Gastroesophageal sphincter (tissue), 4 donors: ENCODE measurements around the gene LPAR5. TPM values are rescaled to one million over a fixed set of nuclear protein-coding genes. Genes with fewer than 3 reads are reported as not detected.

Experiments used
- ATAC-seq: fragments of 150-250 bp; one replicate; pipeline ENCODE4 v1.9.1; 2016; ENCODE audit warnings: mild to moderate bottlenecking, moderate library complexity
- H3K27ac ChIP-seq, 4 donors: fragments of 200-600 bp; sonication (generic) in 3 of 4; 1 replicate in 3 of 4; 2 replicates in 1 of 4; pipeline ENCODE4 v1.5.1; 2016 to 2019
- H3K27me3 ChIP-seq: fragments of 200-600 bp; sonication (generic); one replicate; pipeline ENCODE4 v1.5.1; 2019
- H3K36me3 ChIP-seq, 2 donors: fragments of 200-600 bp; sonication (generic); one replicate each; pipeline ENCODE4 v1.5.1; 2019; ENCODE audit warnings: control low read depth in 1 of 2
- H3K4me1 ChIP-seq, 3 donors: fragments of 200-600 bp; sonication (generic); 1 replicate in 2 of 3; 2 replicates in 1 of 3; pipeline ENCODE4 v1.5.1; 2016 to 2019; ENCODE audit warnings: control low read depth in 2 of 3
- H3K4me3 ChIP-seq, 2 donors: fragments of 200-600 bp; sonication (generic); one replicate each; pipeline ENCODE4 v1.5.1; 2019; ENCODE audit warnings: mild to moderate bottlenecking in 1 of 2, moderate library complexity in 1 of 2
- H3K9me3 ChIP-seq, 3 donors: fragments of 200-600 bp; sonication (generic); one replicate each; pipeline ENCODE4 v1.5.1; 2017 to 2019; ENCODE audit warnings: control low read depth in 2 of 3
- EP300 ChIP-seq: sonication (generic); formaldehyde crosslinking; IDR thresholded peaks from one replicate; pipeline ENCODE4 v1.6.1; 2017; ENCODE audit warnings: antibody characterized with exemption, mild to moderate bottlenecking
- POLR2A ChIP-seq, 2 donors: fragments of 450-650 bp; IDR thresholded peaks; one replicate each; pipeline ENCODE4 v1.6.1; 2017; ENCODE audit warnings: antibody characterized with exemption in 2 of 2, mild to moderate bottlenecking in 2 of 2, moderate library complexity in 1 of 2
- POLR2AphosphoS5 ChIP-seq: sonication (generic); formaldehyde crosslinking; IDR thresholded peaks from one replicate; pipeline ENCODE4 v1.6.1; 2017; ENCODE audit warnings: antibody characterized with exemption
- WGBS, 2 donors: methylation state at CpG; one replicate each; pipeline ENCODE4 v1.1.5; 2018; ENCODE audit warnings: low coverage in 1 of 2; 5-methylcytosine and 5-hydroxymethylcytosine counted together
- total RNA-seq, 4 donors: library from RNA; depleted of rRNA; stranded (reverse); fragments of >200 nt; gene quantifications; one replicate each; pipeline ENCODE4 v1.1.0, GENCODE V29; 2016
- TF ChIP-seq, protein P1 (sequence below), 4 experiments: fragments of 200-600 bp in 2 of 4; fragments of 450-650 bp in 2 of 4; sonication (generic) in 1 of 4; IDR thresholded peaks; one replicate each; pipeline ENCODE4 v1.5.1; 2017 to 2019; ENCODE audit warnings: antibody characterized with exemption in 4 of 4, mild to moderate bottlenecking in 2 of 4, moderate library complexity in 2 of 4

Gene LPAR5
- total RNA-seq, 4 donors from 2014 or later, result 0.47 to 2.0 (median 1.2) TPM

DNA sequence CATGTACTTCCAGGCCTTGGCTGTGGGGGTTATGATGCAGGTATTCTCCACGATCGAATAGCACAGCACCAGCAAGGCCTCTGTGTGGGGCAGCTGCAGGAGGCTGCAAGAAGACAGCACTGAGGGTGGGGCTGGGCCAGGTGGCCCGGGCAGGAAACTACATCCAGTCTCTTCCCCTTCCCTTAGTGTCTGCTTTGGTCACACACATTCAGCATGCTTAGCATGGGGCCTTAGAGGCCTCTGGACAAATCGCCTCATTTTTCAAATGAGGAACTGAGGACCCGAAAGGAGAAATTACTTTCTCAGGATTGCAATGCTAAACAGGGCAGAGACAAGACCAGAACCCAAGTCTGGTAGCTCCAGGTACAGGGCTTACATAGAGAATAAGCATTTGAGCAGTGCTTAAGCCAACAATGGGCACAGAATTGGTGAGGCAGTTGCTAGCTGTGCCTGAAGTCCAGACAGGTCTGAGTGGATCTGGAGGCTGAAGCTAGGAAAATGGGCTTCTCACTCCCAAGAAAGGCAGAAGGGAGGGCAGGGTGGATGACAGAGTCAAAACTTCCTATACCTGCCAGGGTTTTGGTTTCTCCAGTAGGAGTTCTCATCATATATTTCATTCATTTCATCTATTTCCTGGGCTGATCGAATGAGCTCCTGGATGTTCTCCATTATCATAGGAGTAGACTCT is 8.0 kb upstream of the LPAR5 start:
- WGBS, 2 donors, result 80 to 100% methylated on average over 1 to 5 of the region's 6 CpGs
- H3K9me3 ChIP-seq, result no peaks in the 10 kb centered on the region
- ATAC-seq, result peak; percentile 22
- H3K27me3 ChIP-seq, result no peaks in the 10 kb centered on the region
- peaks cover 0 to 9% of the 10 kb centered on the region in 2 donors for H3K36me3 ChIP-seq
- TF ChIP-seq, protein P1, sequence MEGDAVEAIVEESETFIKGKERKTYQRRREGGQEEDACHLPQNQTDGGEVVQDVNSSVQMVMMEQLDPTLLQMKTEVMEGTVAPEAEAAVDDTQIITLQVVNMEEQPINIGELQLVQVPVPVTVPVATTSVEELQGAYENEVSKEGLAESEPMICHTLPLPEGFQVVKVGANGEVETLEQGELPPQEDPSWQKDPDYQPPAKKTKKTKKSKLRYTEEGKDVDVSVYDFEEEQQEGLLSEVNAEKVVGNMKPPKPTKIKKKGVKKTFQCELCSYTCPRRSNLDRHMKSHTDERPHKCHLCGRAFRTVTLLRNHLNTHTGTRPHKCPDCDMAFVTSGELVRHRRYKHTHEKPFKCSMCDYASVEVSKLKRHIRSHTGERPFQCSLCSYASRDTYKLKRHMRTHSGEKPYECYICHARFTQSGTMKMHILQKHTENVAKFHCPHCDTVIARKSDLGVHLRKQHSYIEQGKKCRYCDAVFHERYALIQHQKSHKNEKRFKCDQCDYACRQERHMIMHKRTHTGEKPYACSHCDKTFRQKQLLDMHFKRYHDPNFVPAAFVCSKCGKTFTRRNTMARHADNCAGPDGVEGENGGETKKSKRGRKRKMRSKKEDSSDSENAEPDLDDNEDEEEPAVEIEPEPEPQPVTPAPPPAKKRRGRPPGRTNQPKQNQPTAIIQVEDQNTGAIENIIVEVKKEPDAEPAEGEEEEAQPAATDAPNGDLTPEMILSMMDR (IDR thresholded peaks at IDR 0.05), result no peak
- TF ChIP-seq EP300 (no peak), POLR2A (IDR thresholded peaks at IDR 0.05) (no peak), POLR2AphosphoS5 (no peak)
- peaks cover 0 to 14% (median 0%) of the 10 kb centered on the region in 3 donors for H3K4me1 ChIP-seq
- H3K27ac ChIP-seq, result no peak overlapping the region
- H3K4me3 ChIP-seq, result no peak overlapping the region

DNA sequence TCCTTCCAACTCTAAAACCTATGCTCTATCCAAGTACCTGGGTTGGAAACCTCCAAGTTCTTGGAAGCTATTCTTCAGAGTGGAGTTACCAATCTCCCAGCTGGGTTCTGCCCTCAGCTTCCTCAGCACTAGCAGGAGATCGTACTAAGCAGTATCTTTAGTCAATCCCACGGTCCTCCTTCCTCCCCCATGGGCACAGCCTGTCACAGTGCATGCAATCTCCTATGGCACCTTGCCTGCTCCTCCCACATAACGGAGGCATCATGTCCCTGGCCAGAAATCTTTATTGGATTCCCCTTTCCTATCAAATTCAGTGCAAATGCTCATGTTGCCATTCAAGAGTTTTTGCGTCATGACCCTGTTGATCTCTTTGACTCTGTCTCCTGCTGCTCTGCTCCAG is 5.4 kb upstream of the LPAR5 start:
- Histone ChIP-seq H3K9me3 (no peaks in the 10 kb centered on the region), H3K4me3 (no peak overlapping the region), H3K4me1 (no peaks in the 10 kb centered on the region), H3K27ac (no peak overlapping the region), H3K36me3 (no peaks in the 10 kb centered on the region), H3K27me3 (no peaks in the 10 kb centered on the region)
- 74 to 77% methylated on average over 2 to 4 of the region's 4 CpGs for WGBS, 2 donors
- ATAC-seq, result no peak
- no peak for TF ChIP-seq EP300
- TF ChIP-seq, protein P1 (IDR thresholded peaks at IDR 0.05), result no peak
- TF ChIP-seq POLR2A (IDR thresholded peaks at IDR 0.05), result no peak
- TF ChIP-seq POLR2AphosphoS5, result no peak

DNA sequence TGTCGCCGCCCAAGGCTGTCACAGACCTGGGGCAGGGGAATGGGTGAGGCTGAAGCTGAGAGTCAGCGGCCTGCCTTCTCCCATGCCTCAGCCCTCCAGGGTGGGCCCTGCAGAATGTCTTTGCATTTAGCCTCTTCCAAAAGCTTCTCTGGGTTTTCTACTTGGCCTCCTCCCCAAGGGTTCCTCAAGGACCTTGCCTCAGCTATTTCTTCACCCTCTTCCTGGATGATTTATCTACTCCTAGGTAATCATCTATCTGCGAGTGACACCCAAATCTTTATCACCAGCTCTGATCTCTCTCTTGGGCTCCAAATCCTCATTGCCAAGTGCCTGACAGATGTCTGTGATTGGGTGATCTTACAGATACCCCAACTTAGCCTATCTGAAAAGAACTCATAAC is 4.7 kb upstream of the LPAR5 start:
- H3K27me3 ChIP-seq, result no peaks in the 10 kb centered on the region
- no peak overlapping the region for H3K27ac ChIP-seq
- no peak overlapping the region for H3K4me3 ChIP-seq
- no peak for TF ChIP-seq POLR2A (IDR thresholded peaks at IDR 0.05)
- no peak for TF ChIP-seq EP300
- TF ChIP-seq POLR2AphosphoS5, result no peak
- TF ChIP-seq, protein P1 (IDR thresholded peaks at IDR 0.05), result no peak
- 63 to 100% methylated on average over 1 of the region's 4 CpGs for WGBS, 2 donors
- ATAC-seq, result no peak
- no peaks in the 10 kb centered on the region for H3K4me1 ChIP-seq
- H3K36me3 ChIP-seq, result no peaks in the 10 kb centered on the region
- H3K9me3 ChIP-seq, result no peaks in the 10 kb centered on the region

DNA sequence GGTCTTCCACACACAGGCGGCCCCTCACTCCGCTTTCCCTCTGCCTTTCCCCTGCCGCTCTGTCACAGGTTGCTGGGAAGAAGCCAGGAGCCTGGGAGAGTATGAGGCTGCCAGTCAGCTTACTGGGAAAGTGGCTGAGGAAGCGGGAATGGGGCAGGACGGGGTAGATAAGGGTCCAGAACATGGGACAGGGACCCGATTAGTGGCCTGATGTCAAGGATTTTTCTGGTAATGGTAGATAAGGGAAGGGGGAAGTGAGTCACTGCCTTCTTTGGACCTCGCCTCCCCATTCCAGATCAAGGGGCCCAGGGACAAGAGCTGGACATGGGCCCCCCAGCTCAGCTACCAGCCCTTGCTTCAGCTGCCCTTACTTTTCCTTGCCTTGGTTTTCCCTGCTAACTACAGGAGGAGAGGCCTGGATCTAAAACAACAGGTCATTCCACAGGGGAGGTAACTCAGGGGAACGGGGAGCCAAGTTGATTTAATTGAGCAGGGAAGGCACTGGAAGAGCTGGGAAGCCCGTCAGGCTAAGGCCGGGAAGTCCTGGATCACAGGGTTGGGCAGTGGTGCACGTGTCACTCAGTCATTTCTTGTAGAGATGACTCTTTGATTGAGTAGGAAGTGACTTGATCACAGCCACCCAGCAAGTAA is 3.5 kb upstream of the LPAR5 start:
- Histone ChIP-seq H3K36me3 (no peaks in the 10 kb centered on the region), H3K27me3 (peaks cover 7% of the 10 kb centered on the region), H3K4me3 (no peak overlapping the region), H3K27ac (no peak overlapping the region), H3K4me1 (no peaks in the 10 kb centered on the region), H3K9me3 (no peaks in the 10 kb centered on the region)
- TF ChIP-seq POLR2AphosphoS5 (no peak), POLR2A (IDR thresholded peaks at IDR 0.05) (no peak), EP300 (no peak)
- TF ChIP-seq, protein P1 (IDR thresholded peaks at IDR 0.05), result no peak
- 60 to 69% methylated on average over 4 to 9 of the region's 11 CpGs for WGBS, 2 donors
- no peak for ATAC-seq

DNA sequence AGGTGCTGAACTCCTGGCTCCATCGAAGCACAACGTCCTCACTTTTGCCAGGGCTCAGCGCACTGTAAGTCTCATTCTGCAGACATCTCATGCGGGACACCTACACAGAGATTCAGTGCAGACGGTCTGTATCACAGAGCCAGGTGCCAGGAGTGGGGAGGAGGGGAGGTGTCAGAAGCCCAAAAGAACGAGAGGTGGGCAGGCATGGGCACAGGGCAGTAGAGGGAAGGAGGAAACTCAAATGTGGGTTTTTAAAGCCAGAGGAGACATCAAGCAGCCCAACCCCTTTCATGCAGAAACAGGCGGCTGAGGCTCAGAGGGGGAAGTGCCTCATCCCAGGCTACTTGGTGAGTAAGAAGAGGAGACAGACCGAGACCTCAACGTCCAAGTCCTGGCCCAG is 2.5 kb upstream of the LPAR5 start:
- TF ChIP-seq, protein P1 (IDR thresholded peaks at IDR 0.05), result no peak
- TF ChIP-seq POLR2AphosphoS5 (no peak), POLR2A (IDR thresholded peaks at IDR 0.05) (no peak), EP300 (no peak)
- H3K27me3 ChIP-seq, result peaks cover 17% of the 10 kb centered on the region
- H3K36me3 ChIP-seq, result no peaks in the 10 kb centered on the region
- H3K27ac ChIP-seq, result no peak overlapping the region
- no peaks in the 10 kb centered on the region for H3K9me3 ChIP-seq
- 70 to 79% methylated on average over 5 to 6 of the region's 9 CpGs for WGBS, 2 donors
- no peak overlapping the region for H3K4me3 ChIP-seq
- no peaks in the 10 kb centered on the region for H3K4me1 ChIP-seq
- ATAC-seq, result no peak
